H1 (cell line): ENCODE data around the gene CDADC1. TPM values are rescaled to one million over a fixed set of nuclear protein-coding genes. Genes with fewer than 3 reads are reported as not detected.

Experiments used
- CTCF ChIA-PET: fragments of 300-600 bp; sonication (Branson Sonifier 250); formaldehyde crosslinking; loops from one replicate; lab custom pipeline; 2021; ENCODE audit not compliant: partially characterized antibody; lab: Charles Lee
- POLR2A ChIA-PET: fragments of 300-600 bp; sonication (Branson Sonifier 250); formaldehyde crosslinking; loops from one replicate; lab custom pipeline; 2021; ENCODE audit warnings: inconsistent platforms; ENCODE audit not compliant: partially characterized antibody; lab: Charles Lee
- DNase-seq, 2 experiments: peaks; one replicate each; pipeline versions ENCODE4 v3.0.0 to v3.0.0-alpha.2; 2010 to 2022; ENCODE audit warnings: low spot score in 2 of 2, low read depth in 1 of 2, mixed read lengths in 1 of 2
- FAIRE-seq: peaks from 2 replicates; lab custom pipeline; 2011; peaks lifted over from hg19 to GRCh38; lab: Jason Lieb, UNC
- H2AFZ ChIP-seq: 2 replicates; pipeline ENCODE4 v1.8.1; 2012; ENCODE audit warnings: low read length, inconsistent platforms
- H2AK5ac ChIP-seq: 2 replicates; pipeline ENCODE4 v1.6.1; 2013; ENCODE audit warnings: low read depth, low read length
- H2BK120ac ChIP-seq: replicated peaks from 2 replicates; pipeline ENCODE3; 2013; ENCODE audit warnings: low read depth, low read length, inconsistent platforms
- H2BK12ac ChIP-seq: 2 replicates; pipeline ENCODE4 v1.6.1; 2013; ENCODE audit warnings: low read depth, low read length
- H2BK15ac ChIP-seq: 2 replicates; pipeline ENCODE4 v1.6.1; 2013; ENCODE audit warnings: low read length
- H2BK20ac ChIP-seq: 2 replicates; pipeline ENCODE4 v1.6.1; 2013; ENCODE audit warnings: low read length
- H2BK5ac ChIP-seq: 2 replicates; pipeline ENCODE4 v1.6.1; 2013; ENCODE audit warnings: low read depth, low read length
- H3K14ac ChIP-seq: 2 replicates; pipeline ENCODE4 v1.6.1; 2013; ENCODE audit warnings: inconsistent platforms; ENCODE audit not compliant: insufficient read length
- H3K18ac ChIP-seq: 2 replicates; pipeline ENCODE4 v1.6.1; 2013; ENCODE audit warnings: low read length; ENCODE audit errors: extremely low read depth
- H3K23ac ChIP-seq: 2 replicates; pipeline ENCODE4 v1.6.1; 2013; ENCODE audit warnings: inconsistent platforms; ENCODE audit not compliant: insufficient read length
- H3K23me2 ChIP-seq: 2 replicates; pipeline ENCODE4 v1.6.1; 2013; ENCODE audit warnings: low read depth, low read length
- H3K27ac ChIP-seq: 2 replicates; pipeline ENCODE4 v1.6.1; 2011; ENCODE audit warnings: low read depth, low read length, inconsistent platforms
- H3K27me3 ChIP-seq, 4 experiments: replicated peaks in 1 of 4; 1 replicate in 1 of 4; 2 replicates in 3 of 4; pipeline versions ENCODE4 v1.6.1 to v1.8.1; 2011 to 2013; ENCODE audit warnings: low read length in 3 of 4, mild to moderate bottlenecking in 3 of 4, inconsistent platforms in 2 of 4, mixed read lengths in 2 of 4, moderate library complexity in 1 of 4; ENCODE audit not compliant: control insufficient read depth in 3 of 4, insufficient read depth in 3 of 4; ENCODE audit errors: extremely low read depth in 1 of 4
- H3K36me3 ChIP-seq, 4 experiments: 2 replicates each; pipeline versions ENCODE4 v1.6.1 to v1.8.1; 2011 to 2013; ENCODE audit warnings: mild to moderate bottlenecking in 4 of 4, low read length in 3 of 4, moderate library complexity in 2 of 4, control low read depth in 1 of 4, inconsistent platforms in 1 of 4; ENCODE audit not compliant: insufficient read depth in 4 of 4, control insufficient read depth in 2 of 4
- H3K4ac ChIP-seq: replicated peaks from 2 replicates; pipeline ENCODE3; 2013; ENCODE audit warnings: low read length, low read depth, mixed read lengths, inconsistent platforms; ENCODE audit not compliant: insufficient read length
- H3K4me1 ChIP-seq, 4 experiments: replicated peaks in 1 of 4; 1 replicate in 1 of 4; 2 replicates in 3 of 4; pipeline versions ENCODE4 v1.6.1 to v1.8.1; 2011 to 2013; ENCODE audit warnings: low read length in 3 of 4, inconsistent platforms in 2 of 4, mixed read lengths in 1 of 4; ENCODE audit not compliant: insufficient read depth in 4 of 4, control insufficient read depth in 3 of 4
- H3K4me2 ChIP-seq, 2 experiments: 2 replicates each; pipeline versions ENCODE4 v1.6.1 to v1.8.1; 2011 to 2013; ENCODE audit warnings: low read depth in 2 of 2, low read length in 2 of 2, control low read depth in 1 of 2, inconsistent platforms in 1 of 2, mild to moderate bottlenecking in 1 of 2; ENCODE audit not compliant: insufficient read depth in 1 of 2
- H3K4me3 ChIP-seq, 4 experiments: fragments of 200-600, 300-600 bp in 1 of 4; sonication (generic), shearing (Covaris generic), sonication (Bioruptor Twin) in 1 of 4; 2 replicates each; pipeline versions ENCODE4 v1.5.1 to v1.8.1; 2011 to 2016; ENCODE audit warnings: low read length in 4 of 4, low read depth in 3 of 4, control low read depth in 2 of 4, inconsistent platforms in 2 of 4, mild to moderate bottlenecking in 2 of 4, mixed read lengths in 1 of 4, moderate library complexity in 1 of 4; ENCODE audit not compliant: insufficient read depth in 2 of 4; ENCODE audit errors: extremely low read depth in 1 of 4
- H3K56ac ChIP-seq: replicated peaks from 2 replicates; pipeline ENCODE3; 2013; ENCODE audit warnings: low read depth, mild to moderate bottlenecking, mixed read lengths, low read length, inconsistent platforms; ENCODE audit not compliant: insufficient read length
- H3K79me1 ChIP-seq: 2 replicates; pipeline ENCODE4 v1.6.1; 2013; ENCODE audit warnings: low read depth, low read length, control low read depth
- H3K79me2 ChIP-seq, 2 experiments: 2 replicates each; pipeline versions ENCODE4 v1.6.1 to v1.8.1; 2012 to 2013; ENCODE audit warnings: low read length in 2 of 2, mild to moderate bottlenecking in 2 of 2, inconsistent platforms in 1 of 2; ENCODE audit not compliant: insufficient read depth in 2 of 2, control insufficient read depth in 1 of 2
- H3K9ac ChIP-seq, 4 experiments: replicated peaks in 1 of 4; 1 replicate in 1 of 4; 2 replicates in 3 of 4; pipeline versions ENCODE4 v1.6.1 to v1.8.1; 2011 to 2013; ENCODE audit warnings: low read depth in 3 of 4, low read length in 3 of 4, control low read depth in 2 of 4, mild to moderate bottlenecking in 2 of 4, moderate library complexity in 2 of 4, inconsistent platforms in 1 of 4; ENCODE audit errors: extremely low read depth in 1 of 4
- H3K9me3 ChIP-seq, 2 experiments: 2 replicates each; pipeline versions ENCODE4 v1.6.1 to v1.8.1; 2012 to 2013; ENCODE audit warnings: mild to moderate bottlenecking in 2 of 2, moderate library complexity in 2 of 2, control low read depth in 1 of 2, inconsistent platforms in 1 of 2, low read depth in 1 of 2, low read length in 1 of 2, mixed read lengths in 1 of 2; ENCODE audit not compliant: insufficient read depth in 2 of 2
- H4K20me1 ChIP-seq, 2 experiments: replicated peaks in 1 of 2; 2 replicates each; pipeline versions ENCODE3 to v1.8.1; 2011 to 2013; ENCODE audit warnings: inconsistent platforms in 2 of 2, low read length in 2 of 2, mild to moderate bottlenecking in 1 of 2; ENCODE audit not compliant: insufficient read depth in 2 of 2, control insufficient read depth in 1 of 2
- H4K5ac ChIP-seq: 2 replicates; pipeline ENCODE4 v1.6.1; 2013; ENCODE audit warnings: low read length, low read depth, mixed read lengths, inconsistent platforms; ENCODE audit not compliant: insufficient read length
- H4K8ac ChIP-seq: 2 replicates; pipeline ENCODE4 v1.8.0; 2013; ENCODE audit warnings: mild to moderate bottlenecking, moderate library complexity, low read length, inconsistent platforms; ENCODE audit not compliant: insufficient read depth; ENCODE audit errors: extremely low read depth
- H4K91ac ChIP-seq: replicated peaks from 2 replicates; pipeline ENCODE3; 2013; ENCODE audit warnings: low read length, mixed read lengths, inconsistent platforms; ENCODE audit not compliant: insufficient read length
- WGBS, 2 experiments: shearing (Covaris generic) in 1 of 2; methylation state at CpG; one replicate each; pipeline versions ENCODE4 v1.1.6 to v1.1.7; 2013 to 2015; ENCODE audit warnings: low lambda C conversion rate in 2 of 2, mixed read lengths in 2 of 2, inconsistent platforms in 1 of 2, low coverage in 1 of 2, missing lambda C conversion rate in 1 of 2; ENCODE audit not compliant: insufficient replicate concordance in 2 of 2, insufficient coverage in 1 of 2, insufficient read length in 1 of 2; ENCODE audit errors: extremely low coverage in 1 of 2, missing lambda C conversion rate in 1 of 2; 5-methylcytosine and 5-hydroxymethylcytosine counted together
- polyA plus RNA-seq, 7 experiments: library from polyadenylated mRNA; depleted of rRNA in 3 of 7; stranded (reverse) in 5 of 7; unstranded in 2 of 7; fragments of >200 nt in 5 of 7; fragments of 200-250 nt in 2 of 7; gene quantifications; 1 replicate in 5 of 7; 2 replicates in 1 of 7; 4 replicates in 1 of 7; pipeline versions ENCODE4 v1.2.1 to v1.2.3, GENCODE V29; 2011 to 2013; ENCODE audit warnings: missing spikeins in 2 of 7, mixed read lengths in 2 of 7
- total RNA-seq: library from RNA; stranded (reverse); fragmentation: NEBNext Ultra II Directional; extraction: Animal tissue kit (Norgen Biotek cat#: 25700); gene quantifications from 2 replicates; pipeline ENCODE4 v1.2.1, GENCODE V29; 2021

The CDADC1 gene
- total and polyA plus RNA-seq, 2 of the 8 experiments (the other 6 are each of a cell fraction or from before 2014, with no cell fraction given), result 0.98 to 2.7 TPM

GRCh38 chr13:49279112-49279511 is 31.4 kb downstream of the CDADC1 start:
- Histone ChIP-seq H4K5ac (no peak overlapping the region), H3K18ac (no peak overlapping the region), H3K79me1 (no peaks in the 10 kb centered on the region), H3K56ac (no peak overlapping the region), H3K36me3 (no peaks in the 10 kb centered on the region), H2AK5ac (no peak overlapping the region), H4K8ac (no peak overlapping the region), H3K23ac (no peak overlapping the region), H3K27me3 (no peaks in the 10 kb centered on the region), H3K9me3 (no peaks in the 10 kb centered on the region), H2BK5ac (no peak overlapping the region), H3K4me2 (no peak overlapping the region), H3K27ac (no peak overlapping the region), H3K9ac (no peak overlapping the region), H2BK20ac (peak overlapping the region; percentile 57; the same call in 1 of the 2 replicates), H4K91ac (no peak overlapping the region), H3K14ac (no peak overlapping the region), H3K79me2 (no peaks in the 10 kb centered on the region), H3K4me1 (peaks cover 2 to 8% (median 4%) of the 10 kb centered on the region in 4 experiments; a peak in 2 of 7 replicates), H3K4me3 (no peak overlapping the region), H2BK12ac (no peak overlapping the region), H2AFZ (peak overlapping the region; percentile 48; the same call in 1 of the 2 replicates), H3K4ac (no peak overlapping the region), H3K23me2 (no peaks in the 10 kb centered on the region; the same call in 1 of the 2 replicates), H4K20me1 (no peaks in the 10 kb centered on the region), H2BK120ac (no peak overlapping the region), H2BK15ac (no peak overlapping the region)
- POLR2A ChIA-PET, result interaction anchor here (0.6 kb wide), 1 partner anchor 15 kb away, joined by 3 read pairs; no protein-coding TSS in a partner anchor
- FAIRE-seq (peak; percentile 13), DNase-seq (no peak)
- WGBS, 2 experiments, result 68% methylated on average over 5 of the region's 5 CpGs; no CpG with 5 or more reads in 1 of the 2 experiments
- CTCF ChIA-PET, result interaction anchor here (1.6 to 4.3 kb wide), 8 partner anchors 11 to 63 kb away, joined by 5 to 47 read pairs (median 18); partner anchors contain the start of gene CDADC1
